HCT116 (cell line): ENCODE results near the gene DELE1.

Source experiments
- EZH2 ChIP-seq: fragments of 200-600 bp; sonication (generic); IDR thresholded peaks from 2 replicates; pipeline ENCODE4 v1.6.1; 2017; ENCODE audit warnings: antibody characterized with exemption, mixed run types
- MAX ChIP-seq: IDR thresholded peaks from 2 replicates; pipeline ENCODE4 v1.6.1; 2012
- POLR2A ChIP-seq: IDR thresholded peaks from 2 replicates; pipeline ENCODE4 v1.7.0; 2011; ENCODE audit warnings: borderline replicate concordance; ENCODE audit not compliant: insufficient read depth, insufficient read length; ENCODE audit errors: extremely low read depth
- POLR2AphosphoS5 ChIP-seq: IDR thresholded peaks from 2 replicates; pipeline ENCODE4 v1.6.1; 2011; ENCODE audit warnings: mild to moderate bottlenecking, low read depth, low read length, moderate library complexity
- SP1 ChIP-seq: IDR thresholded peaks from 2 replicates; pipeline ENCODE4 v1.6.1; 2012; ENCODE audit warnings: low read depth
- TCF7L2 ChIP-seq: IDR thresholded peaks from 2 replicates; pipeline ENCODE4 v1.7.0; 2011; ENCODE audit warnings: borderline replicate concordance, inconsistent platforms; ENCODE audit not compliant: insufficient read depth, insufficient read length; ENCODE audit errors: extremely low read depth
- YY1 ChIP-seq: IDR thresholded peaks from 2 replicates; pipeline ENCODE4 v1.6.1; 2011; ENCODE audit warnings: low read length, low read depth, moderate library complexity, mild to moderate bottlenecking; ENCODE audit not compliant: insufficient replicate concordance; ENCODE audit errors: extremely low read depth
- TF ChIP-seq, protein P1 (sequence below), 3 experiments: fragments of 200-600 bp in 1 of 3; sonication (generic) in 1 of 3; IDR thresholded peaks in 2 of 3; conservative IDR thresholded peaks in 1 of 3; 2 replicates each; pipeline ENCODE4 v1.5.1; 2012 to 2017; ENCODE audit warnings: low read depth in 2 of 3, low read length in 2 of 3, antibody characterized with exemption in 1 of 3, borderline replicate concordance in 1 of 3, control low read depth in 1 of 3, mild to moderate bottlenecking in 1 of 3, mixed read lengths in 1 of 3, mixed run types in 1 of 3, moderate library complexity in 1 of 3; ENCODE audit not compliant: insufficient read depth in 1 of 3

DNA sequence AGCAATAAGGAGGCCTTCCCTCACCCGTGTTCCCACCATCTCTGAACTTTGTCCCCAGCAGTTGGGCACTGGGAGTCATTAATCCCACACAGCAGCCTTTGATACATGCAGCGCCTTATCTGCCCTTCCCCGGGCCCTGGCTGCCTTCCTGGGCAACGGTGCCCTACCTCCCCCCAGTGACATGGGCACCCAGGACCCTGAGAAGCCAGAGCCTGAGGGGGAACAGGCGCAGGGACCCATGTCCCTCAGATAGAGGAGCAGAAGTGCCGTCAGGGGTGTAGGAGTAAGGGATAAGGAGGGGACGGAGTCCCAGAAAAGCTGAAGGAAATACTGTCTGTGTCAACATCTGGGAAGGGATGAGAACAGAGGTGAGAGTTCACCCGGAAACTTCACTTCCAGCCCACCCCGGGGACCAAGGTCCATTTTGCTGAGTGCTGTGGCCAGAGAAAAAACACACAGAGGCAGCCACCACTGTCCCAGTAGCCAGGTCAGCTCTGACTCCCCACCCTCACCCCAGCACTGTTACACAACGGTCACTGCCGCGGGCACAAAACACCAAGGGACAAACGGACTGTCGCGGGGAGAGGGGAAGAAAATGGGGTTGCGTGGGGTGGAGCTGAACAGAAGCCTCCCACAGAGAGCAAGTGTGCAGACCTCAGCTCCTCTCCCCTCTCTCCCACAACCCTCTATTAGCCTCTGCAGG, 49.3 kb upstream of the DELE1 start:
- TF ChIP-seq EZH2 (no peak), TCF7L2 (no peak), YY1 (no peak), MAX (no peak), POLR2AphosphoS5 (no peak), POLR2A (no peak), SP1 (no peak)
- TF ChIP-seq, protein P1, sequence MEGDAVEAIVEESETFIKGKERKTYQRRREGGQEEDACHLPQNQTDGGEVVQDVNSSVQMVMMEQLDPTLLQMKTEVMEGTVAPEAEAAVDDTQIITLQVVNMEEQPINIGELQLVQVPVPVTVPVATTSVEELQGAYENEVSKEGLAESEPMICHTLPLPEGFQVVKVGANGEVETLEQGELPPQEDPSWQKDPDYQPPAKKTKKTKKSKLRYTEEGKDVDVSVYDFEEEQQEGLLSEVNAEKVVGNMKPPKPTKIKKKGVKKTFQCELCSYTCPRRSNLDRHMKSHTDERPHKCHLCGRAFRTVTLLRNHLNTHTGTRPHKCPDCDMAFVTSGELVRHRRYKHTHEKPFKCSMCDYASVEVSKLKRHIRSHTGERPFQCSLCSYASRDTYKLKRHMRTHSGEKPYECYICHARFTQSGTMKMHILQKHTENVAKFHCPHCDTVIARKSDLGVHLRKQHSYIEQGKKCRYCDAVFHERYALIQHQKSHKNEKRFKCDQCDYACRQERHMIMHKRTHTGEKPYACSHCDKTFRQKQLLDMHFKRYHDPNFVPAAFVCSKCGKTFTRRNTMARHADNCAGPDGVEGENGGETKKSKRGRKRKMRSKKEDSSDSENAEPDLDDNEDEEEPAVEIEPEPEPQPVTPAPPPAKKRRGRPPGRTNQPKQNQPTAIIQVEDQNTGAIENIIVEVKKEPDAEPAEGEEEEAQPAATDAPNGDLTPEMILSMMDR (IDR thresholded peaks at IDR 0.05 in 2 of 3, conservative IDR thresholded peaks at IDR 0.05 in 1 of 3; ENCODE audit: borderline replicate concordance in 1 of 3, insufficient read depth in 1 of 3, low read depth in 2 of 3, low read length in 2 of 3) = no peak
